K562 (cell line): ENCODE data around the gene SPATA25. TPM values are rescaled to one million over a fixed set of nuclear protein-coding genes. Genes with fewer than 3 reads are reported as not detected.

Source experiments
- BHLHE40 ChIP-seq: IDR thresholded peaks from 2 replicates; pipeline ENCODE4 v1.6.1; 2011; ENCODE audit warnings: low read length, improper control_type of control experiment
- CHD2 ChIP-seq: IDR thresholded peaks from 2 replicates; pipeline ENCODE4 v1.6.1; 2011; ENCODE audit warnings: low read depth, low read length
- FOXK2 ChIP-seq, 2 experiments: fragments of 450-650 bp; IDR thresholded peaks in 1 of 2; conservative IDR thresholded peaks in 1 of 2; 2 replicates each; pipeline ENCODE4 v1.6.1; 2016; ENCODE audit warnings: low read depth in 2 of 2, mild to moderate bottlenecking in 1 of 2
- FOXP1 ChIP-seq: sonication (generic); formaldehyde crosslinking; IDR thresholded peaks from 2 replicates; pipeline ENCODE4 v1.8.0; 2022; ENCODE audit warnings: mild to moderate bottlenecking, missing genetic modification reagents
- HCFC1 ChIP-seq: IDR thresholded peaks from 2 replicates; pipeline ENCODE4 v1.6.1; 2012; ENCODE audit warnings: low read depth, low read length, improper control_type of control experiment
- LARP7 ChIP-seq: fragments of 450-650 bp; IDR thresholded peaks from 2 replicates; pipeline ENCODE4 v1.6.1; 2016
- MCM2 ChIP-seq: fragments of 450-650 bp; IDR thresholded peaks from 2 replicates; pipeline ENCODE4 v1.6.1; 2017; ENCODE audit warnings: low read depth, mild to moderate bottlenecking
- MITF ChIP-seq: IDR thresholded peaks from 2 replicates; pipeline ENCODE4 v1.6.1; 2014; ENCODE audit warnings: antibody characterized with exemption
- MYNN ChIP-seq, 2 experiments: sonication (generic); formaldehyde crosslinking in 1 of 2; IDR thresholded peaks; 2 replicates each; pipeline versions ENCODE4 v1.5.0 to v1.6.1; 2016 to 2020; ENCODE audit warnings: antibody characterized with exemption in 1 of 2, missing genetic modification reagents in 1 of 2
- NELFE ChIP-seq: IDR thresholded peaks from 2 replicates; pipeline ENCODE4 v1.6.1; 2011; ENCODE audit warnings: mild to moderate bottlenecking; ENCODE audit not compliant: insufficient read depth, insufficient read length
- PREB ChIP-seq: sonication (generic); formaldehyde crosslinking; IDR thresholded peaks from 2 replicates; pipeline ENCODE4 v1.8.1; 2023; ENCODE audit warnings: mild to moderate bottlenecking, missing genetic modification reagents
- RAD21 ChIP-seq, 2 experiments: fragments of 250-450 bp in 1 of 2; fragments of 450-650 bp in 1 of 2; sonication (Bioruptor Pico) in 1 of 2; formaldehyde crosslinking in 1 of 2; IDR thresholded peaks in 1 of 2; conservative IDR thresholded peaks in 1 of 2; 2 replicates each; pipeline versions ENCODE4 v1.4.0 to v1.8.0; 2020 to 2022; ENCODE audit warnings: mild to moderate bottlenecking in 2 of 2, moderate library complexity in 1 of 2
- TOE1 ChIP-seq, 2 experiments: fragments of 450-650 bp in 1 of 2; sonication (generic) in 1 of 2; formaldehyde crosslinking in 1 of 2; IDR thresholded peaks; 2 replicates each; pipeline versions ENCODE4 v1.7.1 to v1.8.0; 2016 to 2022; ENCODE audit warnings: borderline replicate concordance in 2 of 2, mild to moderate bottlenecking in 2 of 2, antibody characterized with exemption in 1 of 2, inconsistent platforms in 1 of 2, low read depth in 1 of 2, missing genetic modification reagents in 1 of 2, moderate library complexity in 1 of 2
- ZBED1 ChIP-seq: IDR thresholded peaks from 2 replicates; pipeline ENCODE4 v1.6.1; 2014
- ZKSCAN1 ChIP-seq: fragments of 150-350 bp; IDR thresholded peaks from 2 replicates; pipeline ENCODE4 v1.6.1; 2016; ENCODE audit warnings: low read depth, low read length
- ZNF253 ChIP-seq: fragments of 250-450 bp; sonication (Bioruptor Pico); conservative IDR thresholded peaks from 2 replicates; pipeline ENCODE4 v1.6.1; 2021; ENCODE audit warnings: mild to moderate bottlenecking
- polyA plus RNA-seq, 8 experiments: library from polyadenylated mRNA; depleted of rRNA in 4 of 8; stranded (reverse) in 5 of 8; unstranded in 3 of 8; fragments of >200 nt; fragmentation: Nextera tagmentation in 2 of 8; fragmentation: Illumina TruSeq in 1 of 8; extraction: Ambion mirVana in 2 of 8; extraction: Trizol in 1 of 8; gene quantifications; 2 replicates each; pipeline versions ENCODE4 v1.2.1 to v1.2.3, GENCODE V29; 2011 to 2014; ENCODE audit warnings: inconsistent platforms in 1 of 8, missing spikeins in 1 of 8
- total RNA-seq, 7 experiments: library from RNA; depleted of rRNA in 6 of 7; stranded (reverse); fragments of >200 nt in 6 of 7; fragmentation: Illumina TruSeq in 2 of 7; extraction: Trizol in 2 of 7; gene quantifications; 2 replicates each; pipeline versions ENCODE4 v1.2.1 to v1.2.3, GENCODE V29; 2011 to 2021; ENCODE audit warnings: low replicate concordance in 1 of 7
- TF ChIP-seq, protein P1 (sequence below): fragments of 250-450 bp; sonication (Bioruptor Pico); IDR thresholded peaks from 2 replicates; pipeline ENCODE4 v1.5.0; 2021
- TF ChIP-seq, protein P2 (sequence below): sonication (generic); formaldehyde crosslinking; IDR thresholded peaks from 2 replicates; pipeline ENCODE4 v1.8.1; 2022; ENCODE audit warnings: missing genetic modification reagents
- TF ChIP-seq, protein P3 (sequence below): fragments of 450-650 bp; IDR thresholded peaks from 2 replicates; pipeline ENCODE4 v1.7.1; 2018; ENCODE audit warnings: mild to moderate bottlenecking, low read depth; ENCODE audit not compliant: partially characterized antibody

The SPATA25 gene
- total and polyA plus RNA-seq, 9 of the 15 experiments (the other 6 are each of a cell fraction or from before 2014, with no cell fraction given) = 0.21 to 0.95 (median 0.53) TPM; not detected in 3

DNA sequence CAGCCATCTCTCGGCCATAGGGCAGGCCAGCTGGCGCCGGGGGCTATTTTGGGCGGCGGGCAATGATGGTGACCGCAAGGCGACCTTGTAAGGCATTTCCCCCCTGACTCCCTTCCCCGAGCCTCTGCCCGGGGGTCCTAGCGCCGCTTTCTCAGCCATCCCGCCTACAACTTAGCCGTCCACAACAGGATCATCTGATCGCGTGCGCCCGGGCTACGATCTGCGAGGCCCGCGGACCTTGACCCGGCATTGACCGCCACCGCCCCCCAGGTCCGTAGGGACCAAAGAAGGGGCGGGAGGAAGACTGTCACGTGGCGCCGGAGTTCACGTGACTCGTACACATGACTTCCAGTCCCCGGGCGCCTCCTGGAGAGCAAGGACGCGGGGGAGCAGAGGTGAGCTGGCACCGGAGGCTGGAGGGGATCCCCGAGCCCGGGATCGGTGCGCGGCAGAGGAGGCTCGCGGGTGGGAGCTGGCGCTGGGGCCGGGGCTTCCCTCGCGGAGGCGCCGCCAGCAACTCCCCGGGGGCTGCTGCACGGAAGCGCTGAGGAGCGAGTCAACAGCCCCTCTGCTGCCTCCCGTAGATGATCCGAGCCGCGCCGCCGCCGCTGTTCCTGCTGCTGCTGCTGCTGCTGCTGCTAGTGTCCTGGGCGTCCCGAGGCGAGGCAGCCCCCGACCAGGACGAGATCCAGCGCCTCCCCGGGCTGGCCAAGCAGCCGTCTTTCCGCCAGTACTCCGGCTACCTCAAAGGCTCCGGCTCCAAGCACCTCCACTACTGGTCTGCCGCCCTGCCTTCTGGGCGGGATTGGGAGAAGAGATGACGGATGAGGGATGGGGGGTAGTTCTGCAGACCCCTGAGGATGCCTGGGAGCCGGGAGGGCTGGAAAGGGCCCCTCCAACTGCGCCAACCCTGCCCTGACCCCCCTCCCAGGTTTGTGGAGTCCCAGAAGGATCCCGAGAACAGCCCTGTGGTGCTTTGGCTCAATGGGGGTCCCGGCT lies 3.9 kb upstream of the SPATA25 start, which contains the start of the genes CTSA and NEURL2 (continued):
- TF ChIP-seq, protein P1, sequence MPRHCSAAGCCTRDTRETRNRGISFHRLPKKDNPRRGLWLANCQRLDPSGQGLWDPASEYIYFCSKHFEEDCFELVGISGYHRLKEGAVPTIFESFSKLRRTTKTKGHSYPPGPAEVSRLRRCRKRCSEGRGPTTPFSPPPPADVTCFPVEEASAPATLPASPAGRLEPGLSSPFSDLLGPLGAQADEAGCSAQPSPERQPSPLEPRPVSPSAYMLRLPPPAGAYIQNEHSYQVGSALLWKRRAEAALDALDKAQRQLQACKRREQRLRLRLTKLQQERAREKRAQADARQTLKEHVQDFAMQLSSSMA (CRISPR knock-in tag) = 0 out of 2 replicates have a peak, but pooled peaks have one; percentile 32
- TF ChIP-seq ZBED1 (no peak), MYNN (IDR thresholded peaks at IDR 0.05) (peak; percentile 48; the same call in 1 of the 2 replicates), MYNN (CRISPR knock-in tag; IDR thresholded peaks at IDR 0.05) (no peak), NELFE (no peak), RAD21 (CRISPR knock-in tag; conservative IDR thresholded peaks at IDR 0.05 in 1 of 2, IDR thresholded peaks at IDR 0.05 in 1 of 2) (peak; percentile 63 to 65), TOE1 (IDR thresholded peaks at IDR 0.05; ENCODE audit: borderline replicate concordance) (peak; percentile 97), TOE1 (CRISPR knock-in tag; IDR thresholded peaks at IDR 0.05; ENCODE audit: borderline replicate concordance, low read depth) (no peak), ZKSCAN1 (0 out of 2 replicates have a peak, but pooled peaks have one; percentile 37), MITF (peak; percentile 93), FOXP1 (CRISPR knock-in tag) (0 out of 2 replicates have a peak, but pooled peaks have one; percentile 80), FOXK2 (conservative IDR thresholded peaks at IDR 0.05 in 1 of 2, IDR thresholded peaks at IDR 0.05 in 1 of 2; ENCODE audit: low read depth in 2 of 2) (peak; percentile 85 to 93), MCM2 (no peak), LARP7 (no peak), PREB (CRISPR knock-in tag) (no peak), HCFC1 (peak; percentile 74), CHD2 (peak; percentile 4; the same call in 1 of the 2 replicates), BHLHE40 (peak; percentile 98), ZNF253 (no peak)
- TF ChIP-seq, protein P2, sequence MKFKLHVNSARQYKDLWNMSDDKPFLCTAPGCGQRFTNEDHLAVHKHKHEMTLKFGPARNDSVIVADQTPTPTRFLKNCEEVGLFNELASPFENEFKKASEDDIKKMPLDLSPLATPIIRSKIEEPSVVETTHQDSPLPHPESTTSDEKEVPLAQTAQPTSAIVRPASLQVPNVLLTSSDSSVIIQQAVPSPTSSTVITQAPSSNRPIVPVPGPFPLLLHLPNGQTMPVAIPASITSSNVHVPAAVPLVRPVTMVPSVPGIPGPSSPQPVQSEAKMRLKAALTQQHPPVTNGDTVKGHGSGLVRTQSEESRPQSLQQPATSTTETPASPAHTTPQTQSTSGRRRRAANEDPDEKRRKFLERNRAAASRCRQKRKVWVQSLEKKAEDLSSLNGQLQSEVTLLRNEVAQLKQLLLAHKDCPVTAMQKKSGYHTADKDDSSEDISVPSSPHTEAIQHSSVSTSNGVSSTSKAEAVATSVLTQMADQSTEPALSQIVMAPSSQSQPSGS (CRISPR knock-in tag) = peak; percentile 66; the same call in 1 of the 2 replicates
- TF ChIP-seq, protein P3, sequence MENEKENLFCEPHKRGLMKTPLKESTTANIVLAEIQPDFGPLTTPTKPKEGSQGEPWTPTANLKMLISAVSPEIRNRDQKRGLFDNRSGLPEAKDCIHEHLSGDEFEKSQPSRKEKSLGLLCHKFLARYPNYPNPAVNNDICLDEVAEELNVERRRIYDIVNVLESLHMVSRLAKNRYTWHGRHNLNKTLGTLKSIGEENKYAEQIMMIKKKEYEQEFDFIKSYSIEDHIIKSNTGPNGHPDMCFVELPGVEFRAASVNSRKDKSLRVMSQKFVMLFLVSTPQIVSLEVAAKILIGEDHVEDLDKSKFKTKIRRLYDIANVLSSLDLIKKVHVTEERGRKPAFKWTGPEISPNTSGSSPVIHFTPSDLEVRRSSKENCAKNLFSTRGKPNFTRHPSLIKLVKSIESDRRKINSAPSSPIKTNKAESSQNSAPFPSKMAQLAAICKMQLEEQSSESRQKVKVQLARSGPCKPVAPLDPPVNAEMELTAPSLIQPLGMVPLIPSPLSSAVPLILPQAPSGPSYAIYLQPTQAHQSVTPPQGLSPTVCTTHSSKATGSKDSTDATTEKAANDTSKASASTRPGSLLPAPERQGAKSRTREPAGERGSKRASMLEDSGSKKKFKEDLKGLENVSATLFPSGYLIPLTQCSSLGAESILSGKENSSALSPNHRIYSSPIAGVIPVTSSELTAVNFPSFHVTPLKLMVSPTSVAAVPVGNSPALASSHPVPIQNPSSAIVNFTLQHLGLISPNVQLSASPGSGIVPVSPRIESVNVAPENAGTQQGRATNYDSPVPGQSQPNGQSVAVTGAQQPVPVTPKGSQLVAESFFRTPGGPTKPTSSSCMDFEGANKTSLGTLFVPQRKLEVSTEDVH = peak; percentile 58
